Measurements from ENCODE around the gene BRAT1. TPM values are rescaled to one million over a fixed set of nuclear protein-coding genes. Genes with fewer than 3 reads are reported as not detected.

The BRAT1 gene
- polyA plus RNA-seq, 1 donor = 20.3 TPM

DNA sequence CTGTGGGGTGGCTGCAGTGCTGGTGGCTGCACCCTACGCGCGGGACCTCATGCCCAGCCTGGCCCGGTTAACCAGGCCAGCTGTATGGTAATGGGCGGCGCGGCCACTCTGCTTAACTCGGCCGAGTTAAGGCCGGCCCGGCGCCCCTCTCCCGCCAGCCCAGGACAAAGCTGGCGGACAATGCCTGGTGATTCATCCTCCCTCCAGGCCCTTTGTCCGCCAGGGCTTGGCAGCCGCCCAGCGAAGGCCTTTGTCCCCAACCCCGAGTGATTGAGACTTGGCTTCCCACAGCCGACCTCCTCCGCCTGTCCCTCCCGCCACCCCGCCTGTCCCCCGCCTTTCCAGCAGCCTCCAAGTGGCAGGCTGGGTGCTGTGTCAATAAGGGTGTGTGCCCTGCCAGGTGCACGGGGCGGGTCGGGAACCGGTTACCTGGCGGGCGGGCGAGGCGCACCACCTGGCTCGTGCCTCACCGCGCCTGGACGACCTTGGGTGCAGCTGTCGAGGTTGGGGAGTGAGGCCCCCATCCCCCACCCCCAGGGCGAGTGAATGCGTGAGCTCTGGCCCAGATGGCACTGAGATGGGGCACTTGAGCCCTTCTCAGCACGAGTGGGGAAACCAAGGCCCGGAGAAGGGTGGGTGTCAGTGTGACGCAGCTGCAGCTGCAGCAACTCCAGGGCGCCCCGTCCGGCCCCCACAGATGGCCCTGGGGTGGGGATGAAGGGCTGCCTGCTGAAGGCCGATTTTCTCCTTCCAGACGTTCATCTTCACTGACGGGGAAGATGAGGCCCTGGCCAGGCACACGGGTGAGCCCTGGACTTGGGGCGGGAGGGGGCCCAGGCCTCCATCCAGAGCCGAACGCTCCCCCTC is 31.1 kb downstream of the BRAT1 start:
- DNase-seq (ENCODE audit: low read depth) = no peak

DNA sequence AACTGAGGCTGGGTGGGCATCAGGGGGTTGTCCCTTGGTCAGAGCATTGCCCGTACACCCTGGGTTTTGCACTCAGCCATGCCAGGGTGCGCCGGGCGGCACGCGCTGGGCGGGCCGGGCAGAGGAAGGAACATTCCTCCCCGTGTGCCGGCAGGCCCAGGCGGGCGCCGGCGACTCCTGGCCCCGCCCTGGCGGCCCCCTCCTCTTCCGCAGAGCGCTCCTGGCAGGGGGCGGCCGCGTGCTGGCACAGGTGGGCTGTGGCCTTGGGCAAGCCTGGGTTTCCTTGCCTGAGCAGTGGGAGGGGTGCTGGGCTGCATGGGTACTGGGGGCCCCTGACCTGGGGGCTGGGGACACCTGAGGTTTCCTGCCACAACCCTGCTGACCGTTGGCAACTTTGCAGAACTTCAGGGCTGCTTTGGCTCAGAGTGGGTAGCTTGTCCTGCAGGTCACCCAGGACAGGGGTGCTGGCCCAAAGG is 31.8 kb downstream of the BRAT1 start:
- DNase-seq (ENCODE audit: low read depth) = no peak

DNA sequence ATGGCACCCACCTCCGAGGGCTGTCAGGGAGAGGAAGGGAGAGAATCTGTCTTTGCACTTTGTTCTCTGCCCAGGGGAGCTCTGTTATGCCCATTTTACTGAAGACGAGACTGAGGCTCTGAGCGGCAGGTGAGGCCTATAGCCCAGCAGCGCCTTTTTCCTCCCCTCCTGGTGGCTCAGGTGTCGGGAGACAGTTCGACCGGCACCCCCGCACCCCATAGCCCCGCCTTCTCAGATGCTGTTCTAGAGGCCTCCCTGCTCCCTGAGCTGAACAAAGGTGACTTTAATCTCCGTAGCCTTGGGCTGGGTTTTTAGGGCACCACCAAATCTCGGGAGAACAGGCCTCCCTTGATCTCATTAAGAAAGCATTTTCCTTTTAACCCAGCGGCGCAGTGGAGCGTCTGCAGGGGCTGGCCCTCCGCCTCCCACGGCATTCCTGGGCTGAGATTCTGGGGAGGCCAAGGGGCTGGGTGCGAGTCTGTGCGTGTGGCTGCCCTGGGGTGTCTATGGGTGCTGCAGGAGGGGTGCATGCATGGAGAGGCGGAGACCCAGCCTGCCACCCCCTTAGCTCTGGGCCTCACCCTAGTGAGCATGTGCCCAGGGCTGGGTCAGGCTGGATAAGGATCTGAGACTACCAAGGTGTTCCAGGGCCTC is 32.4 kb downstream of the BRAT1 start:
- no peak for DNase-seq (ENCODE audit: low read depth)

DNA sequence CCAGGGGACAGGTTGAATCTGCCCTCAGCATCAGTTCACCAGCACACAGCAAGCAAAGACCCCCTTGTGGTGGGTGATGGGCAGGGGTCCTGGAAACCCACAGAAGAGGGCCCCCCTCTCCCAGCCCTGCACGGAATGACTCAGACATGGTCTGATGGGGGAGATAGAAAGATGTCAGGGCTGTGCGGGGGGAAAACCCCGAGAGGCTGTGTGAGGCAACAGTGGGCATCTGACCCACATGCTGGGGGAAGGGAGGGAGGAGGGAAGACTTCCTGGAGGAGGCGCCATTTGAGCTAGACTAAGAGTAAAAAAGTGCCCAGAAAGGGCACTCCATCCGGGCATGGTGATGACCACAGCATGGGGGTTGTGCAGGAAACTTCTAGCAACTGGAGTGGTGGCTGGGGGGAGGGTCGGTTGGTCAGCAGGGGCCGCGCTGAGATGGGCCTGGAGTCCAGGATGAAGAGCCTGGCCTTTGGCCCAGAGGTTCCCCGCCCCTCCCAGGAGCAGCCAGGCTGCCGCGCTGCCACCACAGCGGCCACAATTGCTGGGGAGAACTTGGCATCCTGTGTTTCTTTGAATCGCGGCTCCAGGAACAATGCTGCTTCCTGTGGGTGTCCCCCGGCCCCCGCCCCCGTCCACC is 33.3 kb downstream of the BRAT1 start:
- DNase-seq (ENCODE audit: low read depth) = no peak

DNA sequence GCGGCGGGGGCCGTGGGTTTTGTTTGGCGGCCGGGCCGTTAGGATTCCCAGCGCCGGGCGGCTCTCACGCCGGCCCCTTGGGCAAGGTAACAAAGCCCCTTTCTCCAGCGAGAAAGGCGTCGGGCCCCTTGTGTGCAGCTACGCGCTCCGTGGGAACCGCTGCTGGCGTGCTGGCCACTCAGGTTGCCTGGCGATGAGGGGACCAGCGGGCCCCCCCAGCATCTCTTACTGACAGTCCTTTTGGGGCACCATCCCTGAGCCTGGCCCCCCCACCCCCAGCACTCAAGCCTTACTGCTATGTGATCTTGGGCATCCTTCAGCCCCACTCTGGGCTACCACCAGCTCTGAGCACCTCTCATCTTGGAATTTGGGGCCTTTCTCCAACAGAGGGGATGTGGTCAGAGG is 34.0 kb downstream of the BRAT1 start:
- no peak for DNase-seq (ENCODE audit: low read depth)

DNA sequence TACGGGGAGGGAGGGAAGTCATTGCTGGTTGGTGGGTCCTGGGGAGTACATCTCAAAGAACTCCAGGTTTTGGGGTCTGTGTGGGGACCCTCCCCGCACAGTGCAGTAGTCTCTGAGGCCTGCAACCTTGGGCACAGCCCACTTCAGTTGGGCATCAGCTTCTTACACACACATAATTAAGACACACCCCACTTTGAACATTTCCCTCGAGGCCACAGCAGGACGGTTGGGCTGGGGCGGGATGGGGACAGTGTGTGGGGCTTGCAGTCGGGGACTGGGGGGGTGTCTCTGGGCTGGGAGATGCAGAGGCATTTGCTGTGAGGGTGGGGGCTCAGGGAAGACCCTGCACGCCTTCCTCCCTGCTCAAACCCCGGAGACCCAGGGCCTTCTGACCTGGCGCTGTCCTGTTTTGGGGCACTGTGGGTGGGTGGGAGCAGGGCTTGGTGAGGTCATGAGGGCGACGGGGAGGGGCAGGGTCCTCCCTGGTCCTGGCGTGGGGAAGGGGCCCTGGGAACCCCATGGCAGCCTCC is 34.5 kb downstream of the BRAT1 start:
- DNase-seq (ENCODE audit: low read depth) = no peak

DNA sequence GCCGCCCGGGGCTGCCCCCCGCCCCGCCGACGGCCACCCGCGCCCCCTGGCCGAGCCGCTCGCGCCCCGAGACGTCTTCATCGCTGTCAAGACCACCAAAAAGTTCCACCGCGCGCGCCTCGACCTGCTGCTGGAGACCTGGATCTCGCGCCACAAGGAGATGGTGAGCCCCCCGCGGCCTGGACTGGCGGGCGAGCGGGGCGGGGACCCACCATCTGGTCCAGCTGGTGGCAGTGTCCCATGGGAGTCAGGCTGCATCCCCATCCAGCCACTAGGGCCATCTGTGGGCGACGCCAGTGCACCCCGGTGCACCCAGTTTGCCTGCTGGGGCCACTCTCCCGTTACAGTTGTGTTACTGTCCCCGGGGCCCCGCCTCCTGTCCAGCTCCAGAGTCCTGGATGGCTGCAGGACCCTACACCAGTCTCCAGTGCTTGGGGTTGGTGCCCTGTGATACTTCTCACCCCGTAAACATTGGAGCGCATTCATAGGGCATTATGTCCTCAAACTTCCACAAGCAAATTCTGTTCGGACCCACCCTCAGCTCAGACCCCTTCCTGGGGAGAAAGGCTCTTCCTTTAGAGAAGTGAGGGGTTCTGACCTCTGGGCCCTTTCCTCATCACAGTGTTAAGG is 35.1 kb downstream of the BRAT1 start:
- DNase-seq (ENCODE audit: low read depth) = no peak

DNA sequence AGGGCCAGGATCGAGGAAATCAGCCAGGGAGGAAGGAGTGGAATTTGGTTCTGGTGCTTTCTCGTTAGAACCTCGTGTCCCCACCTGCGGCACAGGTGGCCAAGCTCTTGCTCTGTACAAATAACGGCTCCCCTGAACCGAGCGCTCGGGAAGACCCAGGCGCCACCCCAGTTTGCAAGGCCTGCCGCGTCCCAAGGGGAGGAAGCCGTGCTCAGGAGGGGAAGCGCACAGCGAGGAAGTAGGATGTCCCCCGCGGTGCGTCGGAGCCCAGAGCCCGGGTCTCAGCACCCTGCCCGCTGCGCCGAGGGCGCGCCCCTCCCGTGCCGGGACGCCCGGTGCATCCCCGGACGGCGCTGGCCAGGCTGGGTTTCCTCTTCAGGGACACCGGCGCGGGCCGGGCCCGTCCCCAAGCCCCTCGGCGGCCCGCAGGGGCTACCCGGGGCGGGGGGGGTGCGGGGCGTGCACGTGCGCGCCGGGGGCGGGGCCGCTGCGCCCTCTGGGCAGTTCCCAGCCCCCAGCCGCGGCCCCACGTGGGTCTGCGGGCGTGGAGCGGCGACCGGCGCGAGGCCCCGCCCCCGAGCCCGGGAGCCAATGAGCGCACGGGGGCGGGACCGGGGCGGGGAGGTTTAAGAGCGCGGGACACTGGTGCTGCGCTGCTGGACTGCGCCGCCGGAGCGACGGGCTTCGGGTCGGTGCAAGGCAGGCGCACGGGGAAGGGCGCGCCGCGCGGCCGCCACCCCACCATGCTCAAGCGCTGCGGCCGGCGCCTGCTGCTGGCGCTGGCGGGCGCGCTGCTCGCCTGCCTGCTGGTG is 36.0 kb downstream of the BRAT1 start, which contains the start of gene LFNG:
LFNG (plus strand) TSS at position 656 of the 812 bp plus-strand sequence; CDS start at position 744, 88 bp downstream.
- peak; percentile 62 for DNase-seq (ENCODE audit: low read depth)

DNA sequence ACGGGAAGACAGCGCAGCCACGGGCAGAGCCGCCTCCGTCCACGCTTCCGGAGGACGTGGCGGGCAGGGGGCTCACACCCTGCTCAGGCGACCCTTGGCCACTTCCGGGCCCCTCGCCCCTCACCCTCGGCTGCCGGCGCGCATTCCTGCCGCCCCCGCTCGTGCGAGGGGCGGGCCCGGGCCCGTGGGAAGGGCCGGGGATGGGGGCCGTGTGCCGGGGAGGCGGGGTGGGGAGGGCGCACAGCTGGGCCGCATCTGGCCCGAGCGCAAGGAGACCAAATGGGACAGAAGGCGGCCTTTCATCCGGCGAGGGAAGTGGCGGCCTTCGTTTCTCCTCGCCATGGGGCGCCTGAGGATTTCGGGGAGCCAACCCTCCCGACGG is 36.6 kb downstream of the BRAT1 start:
- DNase-seq (ENCODE audit: low read depth) = no peak

DNA sequence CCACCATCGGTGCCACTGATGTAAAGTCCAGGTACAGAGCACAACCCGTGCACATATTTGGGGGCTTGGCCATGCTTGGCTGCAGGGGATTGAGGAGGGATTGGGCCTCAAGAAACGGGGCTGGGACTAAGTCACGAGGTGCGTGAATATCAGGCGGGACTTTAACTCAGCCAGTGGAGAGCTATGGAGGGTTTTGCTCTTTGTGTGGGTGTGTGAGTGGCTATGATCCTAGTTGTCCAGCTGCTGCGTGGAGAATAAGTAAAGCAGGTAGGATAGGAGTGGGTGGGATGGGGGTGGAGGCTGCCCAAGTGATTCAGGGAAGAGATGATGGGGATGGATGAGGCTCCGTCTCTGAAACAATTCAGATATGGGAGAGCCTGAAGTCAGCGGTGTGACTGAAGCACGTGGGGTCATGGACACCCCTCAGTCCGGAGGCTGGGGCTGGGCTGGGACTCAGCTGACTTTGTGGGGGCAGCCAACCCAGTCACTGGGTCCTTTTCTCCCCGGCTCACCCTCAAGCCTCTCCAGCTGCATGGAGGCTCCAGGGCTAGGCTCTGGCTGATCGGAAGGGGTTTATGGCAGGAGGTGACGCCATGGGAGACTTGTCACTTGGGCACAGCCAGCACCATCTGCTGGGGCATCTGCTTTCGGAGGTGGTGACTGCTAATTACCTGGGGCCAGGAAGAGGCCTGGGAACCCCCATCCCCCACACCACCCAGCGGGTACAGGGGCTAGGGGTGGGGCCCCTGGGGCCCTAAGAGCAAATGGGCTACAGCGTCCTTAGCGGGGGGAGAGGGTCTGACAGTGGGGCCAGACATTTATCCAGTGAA is 37.4 kb downstream of the BRAT1 start:
- DNase-seq (ENCODE audit: low read depth) = no peak

DNA sequence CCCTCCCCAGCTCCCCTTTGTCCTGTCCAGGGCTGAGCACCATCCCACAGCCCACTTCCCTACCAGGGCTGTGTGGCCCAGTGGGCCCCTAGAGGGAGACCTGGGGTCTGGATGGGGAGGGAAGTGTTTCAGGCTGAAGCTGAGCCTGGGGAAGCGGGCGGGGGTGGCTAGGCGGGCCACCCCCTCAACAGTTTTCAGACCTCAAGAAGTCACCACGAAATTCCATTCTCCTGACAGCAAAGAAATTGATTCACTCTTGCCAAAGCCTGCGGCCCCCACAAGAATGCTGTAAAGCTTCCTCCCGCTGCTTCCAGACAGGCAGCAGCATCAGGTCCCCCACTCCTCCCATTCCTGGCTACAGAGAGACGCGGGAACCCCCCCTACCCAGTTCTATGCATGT is 38.3 kb downstream of the BRAT1 start:
- no peak for DNase-seq (ENCODE audit: low read depth)

DNA sequence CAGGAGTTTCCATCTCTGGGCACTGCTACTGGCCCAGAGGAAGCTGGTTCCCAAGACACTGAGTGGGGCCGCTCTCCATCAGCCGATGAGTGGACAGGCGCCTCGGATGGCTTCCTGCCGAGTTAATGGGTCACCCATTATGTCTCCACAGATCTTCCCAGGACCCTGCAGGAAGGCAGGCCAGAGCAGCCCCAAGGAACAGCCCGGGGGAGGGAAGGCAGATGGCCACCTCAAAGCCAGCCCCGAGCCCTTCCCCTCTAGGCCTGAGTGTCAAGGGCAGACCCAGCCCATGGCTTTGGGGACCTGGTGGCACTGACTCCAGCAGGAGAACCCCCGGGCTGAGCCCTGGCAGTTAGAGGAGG is 39.1 kb downstream of the BRAT1 start:
- no peak for DNase-seq (ENCODE audit: low read depth)

DNA sequence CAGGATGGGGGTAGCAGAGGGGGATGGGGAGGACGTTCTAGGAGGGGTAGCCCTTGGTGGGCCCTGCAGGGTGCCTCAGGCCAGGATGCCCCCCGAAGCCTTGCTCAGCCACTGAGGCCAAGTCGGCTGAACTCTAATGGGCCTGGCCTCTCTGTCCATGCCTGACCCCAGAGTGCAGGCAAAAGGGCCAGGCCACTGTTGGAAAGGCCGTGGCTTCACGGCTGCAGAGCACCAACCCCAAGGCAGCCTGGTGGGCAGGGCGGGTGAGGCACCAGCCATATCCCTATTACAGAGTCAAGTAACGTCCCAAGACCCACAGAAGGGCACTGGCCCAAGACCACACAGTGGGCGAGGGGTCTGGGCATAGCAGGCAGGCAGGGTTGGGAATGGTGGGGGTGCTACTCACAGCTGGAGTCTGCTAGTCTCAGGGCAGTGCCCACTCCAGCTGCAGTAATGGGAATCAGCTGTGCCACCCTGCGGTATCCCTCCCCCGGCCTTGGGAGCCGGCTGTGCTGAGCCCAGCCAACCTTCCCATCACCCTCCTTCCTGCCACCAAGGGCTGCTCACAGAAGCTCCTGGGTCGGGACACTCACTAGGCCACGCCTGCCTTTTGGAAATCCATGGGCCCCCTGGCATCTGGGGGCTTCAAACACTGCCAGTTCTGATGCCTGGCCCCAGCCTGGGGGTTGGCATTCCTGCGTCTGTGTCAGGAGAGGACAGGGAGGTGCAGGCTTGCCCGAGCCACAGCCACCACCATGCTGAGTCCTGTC is 39.7 kb downstream of the BRAT1 start:
- no peak for DNase-seq (ENCODE audit: low read depth)

DNA sequence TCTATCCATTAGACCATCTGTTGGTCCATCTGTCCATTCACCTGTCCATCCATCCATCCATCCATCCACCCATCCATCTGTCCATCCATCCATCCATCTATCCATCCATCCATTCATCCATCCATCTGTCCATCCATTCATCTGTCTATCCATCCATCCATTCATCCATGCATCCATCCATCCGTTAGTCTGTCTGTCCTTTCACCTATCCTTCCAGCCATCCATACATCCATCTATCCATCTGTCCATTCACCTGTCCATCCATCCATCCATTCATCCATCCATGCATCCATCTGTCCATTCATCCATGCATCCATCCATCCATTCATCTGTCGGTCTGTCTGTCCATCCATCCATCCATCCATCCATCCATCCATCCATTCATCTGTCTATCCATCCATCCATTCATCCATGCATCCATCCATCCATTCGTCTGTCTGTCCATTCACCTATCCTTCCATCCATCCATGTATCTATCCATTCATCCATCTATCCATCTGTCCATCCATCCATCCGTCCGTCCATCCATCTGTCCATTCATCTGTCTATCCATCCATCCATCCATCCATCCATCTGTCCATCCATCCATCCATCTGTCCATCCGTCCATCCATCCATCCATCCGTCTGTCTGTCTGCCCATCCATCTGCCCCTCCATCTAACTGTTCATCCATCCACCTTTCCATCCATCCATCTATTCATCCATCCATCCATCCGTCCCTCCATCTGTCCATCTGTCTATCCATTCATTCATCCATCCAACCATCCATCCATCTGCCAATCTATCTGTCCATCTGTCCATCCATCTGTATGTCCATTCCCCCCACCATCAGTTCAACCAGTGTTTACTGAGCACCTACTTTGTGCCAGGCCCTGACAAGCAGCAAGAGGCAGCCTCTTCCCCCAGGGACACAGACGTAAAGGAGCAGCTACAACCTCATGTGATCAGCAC is 40.6 kb downstream of the BRAT1 start:
- no peak for DNase-seq (ENCODE audit: low read depth)

DNA sequence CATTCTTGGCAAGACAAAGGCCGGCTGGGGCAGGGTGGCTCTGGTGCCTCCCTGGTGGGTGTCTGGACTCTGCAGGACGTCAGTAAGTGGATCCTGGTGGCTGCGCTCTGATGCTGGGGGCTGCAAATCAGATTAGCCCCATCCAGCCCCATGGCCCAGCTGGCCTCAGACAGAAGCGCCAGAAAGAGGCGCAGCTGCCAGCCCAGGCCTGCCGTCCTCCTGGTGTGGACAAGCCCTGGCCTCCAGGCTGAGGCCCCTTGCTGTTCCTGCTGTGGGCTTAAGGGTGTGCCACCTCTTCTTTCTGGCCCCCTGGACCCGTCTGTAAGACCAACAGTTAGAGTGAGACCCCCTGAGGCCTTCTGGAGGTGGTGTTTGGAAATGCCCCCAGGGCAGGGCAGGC is 41.6 kb downstream of the BRAT1 start:
- no peak for DNase-seq (ENCODE audit: low read depth)

DNA sequence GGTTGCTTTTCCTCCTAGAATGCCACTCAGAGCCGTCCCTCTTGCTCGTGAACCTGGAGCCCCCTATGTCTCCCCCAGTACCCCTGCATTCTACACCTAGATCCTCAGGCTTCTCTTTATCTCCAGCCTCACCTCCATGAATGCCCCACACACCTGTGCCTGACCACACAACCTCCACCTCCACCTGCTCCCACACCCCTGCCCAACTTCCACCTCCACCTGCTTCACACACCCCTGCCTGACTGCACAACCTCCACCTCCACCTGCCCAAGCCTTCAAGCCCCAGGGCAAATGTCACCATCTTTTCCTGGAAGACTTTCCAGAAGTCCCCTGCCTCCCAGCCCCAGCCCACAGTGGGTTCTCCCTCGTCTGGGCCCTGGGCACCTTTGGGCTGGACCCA is 42.6 kb downstream of the BRAT1 start:
- DNase-seq (ENCODE audit: low read depth) = no peak

DNA sequence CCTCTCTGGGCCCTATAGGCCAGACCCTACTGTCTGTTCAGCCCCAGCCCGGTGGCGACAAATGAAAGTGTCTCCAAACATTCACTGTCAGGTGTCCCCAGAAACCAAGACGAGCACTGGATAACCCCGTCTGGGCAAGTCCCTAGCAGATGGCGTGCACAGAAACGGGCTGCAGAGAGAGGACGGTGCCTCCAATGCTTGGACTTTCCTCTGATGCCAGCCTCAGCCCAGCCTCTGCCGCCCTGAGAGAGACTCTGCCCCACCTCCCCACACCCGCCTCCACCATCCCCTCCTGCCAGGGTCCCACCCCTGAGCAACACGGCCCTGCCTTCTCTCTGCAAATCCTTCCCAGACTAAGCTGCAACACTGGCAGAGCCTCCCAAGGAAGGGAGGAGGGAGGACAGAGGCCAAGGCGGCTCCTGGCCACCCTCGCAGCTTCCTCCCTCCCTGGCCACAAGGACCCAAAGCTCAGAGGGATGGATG is 43.1 kb downstream of the BRAT1 start:
- no peak for DNase-seq (ENCODE audit: low read depth)

DNA sequence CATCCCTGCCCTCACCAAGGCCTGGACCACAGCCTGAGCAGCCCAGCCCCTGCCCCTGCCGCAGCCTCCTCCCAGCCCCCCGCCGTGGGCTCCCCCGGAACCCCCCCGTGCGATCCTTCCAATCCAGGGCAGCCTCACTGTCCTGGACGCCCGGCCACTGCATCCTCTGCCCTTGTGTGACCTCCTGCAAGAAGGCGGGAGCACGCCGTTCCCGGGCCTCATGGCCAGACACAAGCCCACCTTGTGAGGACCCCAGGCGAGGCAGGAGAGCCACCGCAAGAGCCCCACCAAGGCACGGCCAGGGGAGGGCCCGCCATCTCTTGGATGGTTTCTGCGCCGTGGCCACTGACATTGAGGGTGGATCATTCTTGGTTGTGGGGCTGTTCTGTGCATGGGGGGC is 43.6 kb downstream of the BRAT1 start:
- no peak for DNase-seq (ENCODE audit: low read depth)

All from forelimb muscle (tissue), 1 donor.